Measurements from ENCODE around the gene LPCAT2. TPM values are rescaled to one million over a fixed set of nuclear protein-coding genes. Genes with fewer than 3 reads are reported as not detected.
A peak's percentile ranks its signal among the peaks of the same experiment; 100 is the strongest.

Gene LPCAT2
- total RNA-seq, result 5.2 and 9.7 TPM in 2 replicates

GRCh38 chr16:55508941-55509931 lies at the start of gene LPCAT2:
Gene LPCAT2, plus strand, starts transcription at chr16:55509072. Its CDS starts 110 bp downstream, at chr16:55509182.
- DNase-seq (ENCODE audit: low read depth), result peak; percentile 53

- no peak for DNase-seq (ENCODE audit: low read depth)
Observed at GRCh38 chr16:55462241-55462640, 46.6 kb upstream of the LPCAT2 start.

- no peak for DNase-seq (ENCODE audit: low read depth)
Observed at GRCh38 chr16:55464375-55464774, 44.5 kb upstream of the LPCAT2 start.

GRCh38 chr16:55465077-55465896 lies 43.6 kb upstream of the LPCAT2 start:
- DNase-seq (ENCODE audit: low read depth), result peak; percentile 62

- no peak for DNase-seq (ENCODE audit: low read depth)
Observed at GRCh38 chr16:55466209-55466608, 42.7 kb upstream of the LPCAT2 start.

GRCh38 chr16:55467898-55468297 lies 41.0 kb upstream of the LPCAT2 start:
- no peak for DNase-seq (ENCODE audit: low read depth)

- no peak for DNase-seq (ENCODE audit: low read depth)
Observed at GRCh38 chr16:55468352-55468990, 40.4 kb upstream of the LPCAT2 start.

- no peak for DNase-seq (ENCODE audit: low read depth)
Observed at GRCh38 chr16:55469821-55470532, 38.9 kb upstream of the LPCAT2 start.

GRCh38 chr16:55470533-55471371 lies 38.1 kb upstream of the LPCAT2 start:
- DNase-seq (ENCODE audit: low read depth), result peak; percentile 23

- peak; percentile 89 for DNase-seq (ENCODE audit: low read depth)
Observed at GRCh38 chr16:55471448-55472097, 37.3 kb upstream of the LPCAT2 start.

- no peak for DNase-seq (ENCODE audit: low read depth)
Observed at GRCh38 chr16:55473587-55473986, 35.3 kb upstream of the LPCAT2 start.

GRCh38 chr16:55474821-55475220 lies 34.1 kb upstream of the LPCAT2 start:
- DNase-seq (ENCODE audit: low read depth), result no peak

GRCh38 chr16:55475919-55476318 lies 33.0 kb upstream of the LPCAT2 start:
- no peak for DNase-seq (ENCODE audit: low read depth)

- no peak for DNase-seq (ENCODE audit: low read depth)
Observed at GRCh38 chr16:55476625-55477533, 32.0 kb upstream of the LPCAT2 start.

- no peak for DNase-seq (ENCODE audit: low read depth)
Observed at GRCh38 chr16:55477736-55478135, 31.1 kb upstream of the LPCAT2 start.

GRCh38 chr16:55478827-55479429 lies 29.9 kb upstream of the LPCAT2 start, which contains the start of gene MMP2:
Gene MMP2, plus strand, starts transcription at chr16:55479198. Its CDS starts 282 bp downstream, at chr16:55479480.
- no peak for DNase-seq (ENCODE audit: low read depth)

GRCh38 chr16:55479430-55480140 lies 29.3 kb upstream of the LPCAT2 start:
- no peak for DNase-seq (ENCODE audit: low read depth)

GRCh38 chr16:55480228-55480655 lies 28.6 kb upstream of the LPCAT2 start:
- peak; percentile 61 for DNase-seq (ENCODE audit: low read depth)

Data from renal cortical epithelial cell (primary cell).